ENCODE results near the gene PPFIA1.

The PPFIA1 gene

DNA sequence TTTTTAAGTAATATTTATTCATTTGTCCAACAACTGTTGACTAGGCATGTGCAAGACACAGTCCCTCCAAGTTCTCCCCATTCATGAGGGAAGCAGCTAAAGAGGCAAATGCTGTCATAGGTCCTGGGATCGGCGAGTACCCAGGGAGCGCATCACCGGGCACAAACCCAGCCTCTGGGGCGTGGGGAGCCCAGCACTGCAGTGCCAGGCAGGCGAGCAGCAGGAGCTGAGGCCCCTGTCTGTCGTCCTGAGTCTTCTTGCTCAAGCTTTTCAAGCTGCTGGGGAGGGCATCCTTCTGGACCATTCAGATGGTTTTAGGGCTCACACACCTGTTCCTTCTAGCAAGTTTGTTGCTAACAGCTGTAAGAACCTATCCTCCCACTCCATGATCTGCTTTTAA is 62.1 kb downstream of the PPFIA1 start:
- H3K9ac ChIP-seq (ENCODE audit: low read depth, low read length): no peak overlapping the region
- peaks cover 73% of the 10 kb centered on the region for H3K36me3 ChIP-seq (ENCODE audit: insufficient read depth, low read length)
- H3K4me1 ChIP-seq (ENCODE audit: insufficient read depth, low read length): no peaks in the 10 kb centered on the region
- H3K9me3 ChIP-seq (ENCODE audit: control insufficient read depth, insufficient read depth, low read length): no peaks in the 10 kb centered on the region

GRCh38 chr11:70333261-70333660 is 62.8 kb downstream of the PPFIA1 start:
- H3K9ac ChIP-seq (ENCODE audit: low read depth, low read length): no peak overlapping the region
- no peaks in the 10 kb centered on the region for H3K9me3 ChIP-seq (ENCODE audit: control insufficient read depth, insufficient read depth, low read length)
- H3K36me3 ChIP-seq (ENCODE audit: insufficient read depth, low read length): peaks cover 69% of the 10 kb centered on the region
- no peaks in the 10 kb centered on the region for H3K4me1 ChIP-seq (ENCODE audit: insufficient read depth, low read length)

DNA sequence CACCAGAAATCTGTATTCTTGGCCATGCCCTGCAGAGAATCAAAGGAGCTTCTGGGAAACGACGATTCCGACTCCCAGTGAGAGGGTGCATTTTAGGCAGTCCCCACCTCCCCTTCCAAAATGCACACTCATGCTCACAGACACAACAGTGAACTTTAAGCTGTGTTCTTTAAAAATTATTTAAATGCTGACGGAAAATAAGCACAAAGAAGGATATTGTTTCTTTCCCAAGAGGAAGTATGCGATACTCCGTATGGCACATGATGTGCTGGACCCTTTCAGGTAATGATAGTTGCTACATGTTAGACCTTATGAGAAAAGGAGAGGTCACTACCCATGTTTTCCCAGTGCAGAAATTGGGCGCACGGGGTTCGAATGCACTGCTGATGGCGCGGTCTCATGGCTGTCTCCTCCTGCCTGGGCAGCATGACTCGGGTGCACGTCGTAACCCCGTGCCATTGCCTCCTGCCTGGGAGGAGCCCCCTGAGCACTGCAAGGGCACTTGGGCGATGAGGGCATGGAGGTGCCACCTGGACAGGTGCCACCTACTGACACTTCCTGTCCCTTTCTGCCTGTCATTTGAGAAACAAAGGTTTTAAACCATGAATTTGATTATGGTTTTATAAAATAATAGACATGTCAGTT is 64.0 kb downstream of the PPFIA1 start:
- no peaks in the 10 kb centered on the region for H3K4me1 ChIP-seq (ENCODE audit: insufficient read depth, low read length)
- no peak overlapping the region for H3K9ac ChIP-seq (ENCODE audit: low read depth, low read length)
- no peaks in the 10 kb centered on the region for H3K9me3 ChIP-seq (ENCODE audit: control insufficient read depth, insufficient read depth, low read length)
- peaks cover 72% of the 10 kb centered on the region for H3K36me3 ChIP-seq (ENCODE audit: insufficient read depth, low read length)

DNA sequence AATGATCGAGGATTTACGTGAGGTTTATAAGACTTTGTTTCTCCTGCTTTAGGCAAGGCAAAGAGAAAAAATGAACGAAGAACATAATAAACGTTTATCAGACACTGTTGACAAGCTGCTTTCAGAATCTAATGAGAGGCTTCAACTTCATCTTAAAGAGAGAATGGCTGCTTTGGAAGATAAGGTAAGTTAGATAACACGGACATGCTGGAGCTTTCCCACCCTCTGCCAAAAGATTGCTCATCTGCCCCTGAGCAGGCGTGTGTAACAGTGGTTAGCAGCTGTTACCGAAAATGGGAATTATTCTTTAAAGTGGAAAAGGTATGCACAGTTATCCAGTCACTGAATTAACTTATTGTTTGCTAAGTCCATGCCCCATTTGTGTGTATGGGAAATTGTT is 65.0 kb downstream of the PPFIA1 start:
- Histone ChIP-seq H3K4me1 (ENCODE audit: insufficient read depth, low read length) (no peaks in the 10 kb centered on the region), H3K9ac (ENCODE audit: low read depth, low read length) (no peak overlapping the region), H3K9me3 (ENCODE audit: control insufficient read depth, insufficient read depth, low read length) (no peaks in the 10 kb centered on the region), H3K36me3 (ENCODE audit: insufficient read depth, low read length) (peaks cover 66% of the 10 kb centered on the region)

GRCh38 chr11:70338594-70338993 is 68.1 kb downstream of the PPFIA1 start:
- Histone ChIP-seq H3K36me3 (ENCODE audit: insufficient read depth, low read length) (peaks cover 61% of the 10 kb centered on the region), H3K9ac (ENCODE audit: low read depth, low read length) (no peak overlapping the region), H3K9me3 (ENCODE audit: control insufficient read depth, insufficient read depth, low read length) (no peaks in the 10 kb centered on the region), H3K4me1 (ENCODE audit: insufficient read depth, low read length) (no peaks in the 10 kb centered on the region)

GRCh38 chr11:70339066-70339465 is 68.6 kb downstream of the PPFIA1 start:
- Histone ChIP-seq H3K9me3 (ENCODE audit: control insufficient read depth, insufficient read depth, low read length) (no peaks in the 10 kb centered on the region), H3K36me3 (ENCODE audit: insufficient read depth, low read length) (peaks cover 61% of the 10 kb centered on the region), H3K4me1 (ENCODE audit: insufficient read depth, low read length) (no peaks in the 10 kb centered on the region), H3K9ac (ENCODE audit: low read depth, low read length) (no peak overlapping the region)

DNA sequence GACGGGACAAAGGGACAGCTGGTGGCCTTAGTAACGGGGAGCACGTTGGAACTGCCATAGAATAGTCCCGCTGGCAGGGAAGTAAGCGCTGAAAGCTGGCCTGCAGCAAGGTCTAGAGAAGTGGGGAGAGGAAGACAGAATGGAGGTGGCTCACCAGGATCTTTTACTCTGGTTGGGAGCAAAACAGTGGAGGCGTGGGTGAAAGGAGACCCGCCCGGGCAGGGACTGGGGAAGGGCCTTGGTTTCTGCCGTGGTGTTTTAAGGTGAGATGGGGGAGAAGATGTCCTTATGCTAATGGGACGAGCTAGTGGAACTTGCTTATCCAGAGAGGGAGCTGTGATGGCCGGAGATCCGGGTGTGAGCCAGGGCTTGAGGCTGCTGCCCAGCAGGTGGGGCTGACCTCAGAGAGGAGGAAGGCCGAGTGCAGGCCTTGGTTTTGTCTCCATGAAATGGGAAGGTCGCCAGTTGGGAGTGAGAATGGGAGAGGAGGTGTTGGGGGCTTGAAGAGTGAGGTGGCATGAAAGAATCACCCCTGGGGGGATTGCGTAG is 71.5 kb downstream of the PPFIA1 start:
- no peaks in the 10 kb centered on the region for H3K9me3 ChIP-seq (ENCODE audit: control insufficient read depth, insufficient read depth, low read length)
- peaks cover 43% of the 10 kb centered on the region for H3K36me3 ChIP-seq (ENCODE audit: insufficient read depth, low read length)
- H3K9ac ChIP-seq (ENCODE audit: low read depth, low read length): no peak overlapping the region
- H3K4me1 ChIP-seq (ENCODE audit: insufficient read depth, low read length): no peaks in the 10 kb centered on the region

DNA sequence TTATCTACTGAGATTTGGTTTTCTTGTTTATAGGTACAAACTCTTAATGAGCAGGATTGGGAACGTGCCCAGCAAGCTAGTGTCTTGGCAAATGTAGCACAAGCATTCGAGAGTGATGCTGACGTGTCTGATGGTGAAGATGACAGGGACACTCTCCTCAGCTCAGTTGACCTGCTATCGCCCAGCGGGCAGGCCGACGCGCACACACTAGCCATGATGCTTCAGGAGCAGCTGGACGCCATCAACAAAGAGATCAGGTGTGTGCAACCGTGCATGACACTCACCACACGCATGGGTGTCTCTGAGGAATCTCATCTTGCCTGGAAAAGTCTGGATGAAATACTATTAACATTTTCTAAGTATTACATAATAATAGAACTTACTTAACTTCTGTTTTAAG is 73.1 kb downstream of the PPFIA1 start:
- Histone ChIP-seq H3K36me3 (ENCODE audit: insufficient read depth, low read length) (peaks cover 37% of the 10 kb centered on the region), H3K9ac (ENCODE audit: low read depth, low read length) (no peak overlapping the region), H3K4me1 (ENCODE audit: insufficient read depth, low read length) (no peaks in the 10 kb centered on the region), H3K9me3 (ENCODE audit: control insufficient read depth, insufficient read depth, low read length) (no peaks in the 10 kb centered on the region)

DNA sequence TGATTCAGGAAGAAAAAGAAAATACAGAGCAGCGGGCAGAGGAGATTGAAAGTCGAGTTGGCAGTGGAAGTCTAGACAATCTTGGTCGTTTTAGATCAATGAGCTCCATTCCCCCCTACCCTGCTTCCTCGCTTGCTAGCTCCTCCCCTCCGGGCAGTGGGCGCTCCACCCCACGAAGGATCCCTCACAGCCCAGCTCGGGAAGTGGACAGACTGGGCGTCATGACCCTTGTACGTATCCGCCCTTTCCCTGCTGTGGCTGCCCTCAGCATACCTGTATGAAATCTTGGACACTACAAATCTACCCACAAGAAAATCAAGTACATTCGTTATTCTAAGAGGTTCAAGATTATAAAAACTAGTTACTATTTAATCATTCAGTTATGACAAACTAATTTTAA is 77.7 kb downstream of the PPFIA1 start:
- Histone ChIP-seq H3K9me3 (ENCODE audit: control insufficient read depth, insufficient read depth, low read length) (no peaks in the 10 kb centered on the region), H3K9ac (ENCODE audit: low read depth, low read length) (no peak overlapping the region), H3K4me1 (ENCODE audit: insufficient read depth, low read length) (no peaks in the 10 kb centered on the region), H3K36me3 (ENCODE audit: insufficient read depth, low read length) (peaks cover 38% of the 10 kb centered on the region)

DNA sequence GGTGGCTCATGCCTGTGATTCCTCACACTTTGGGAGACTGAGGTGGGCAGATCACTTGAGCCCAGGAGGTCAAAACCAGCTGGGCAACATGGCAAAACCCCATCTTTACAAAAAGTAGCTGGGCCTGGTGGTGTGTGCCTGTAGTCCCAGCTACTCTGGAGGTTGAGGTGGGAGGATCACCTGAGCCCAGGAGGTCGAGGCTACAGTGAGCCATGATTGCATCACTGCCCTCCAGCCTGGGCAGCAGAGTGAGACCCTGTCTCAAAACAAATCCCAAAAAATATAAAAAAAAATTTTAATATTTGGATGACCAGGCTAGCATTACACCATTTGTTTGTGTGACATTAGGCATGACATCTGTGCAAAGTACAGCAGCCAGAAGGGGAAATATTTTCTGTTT is 78.1 kb downstream of the PPFIA1 start:
- H3K36me3 ChIP-seq (ENCODE audit: insufficient read depth, low read length): peaks cover 34% of the 10 kb centered on the region
- no peaks in the 10 kb centered on the region for H3K9me3 ChIP-seq (ENCODE audit: control insufficient read depth, insufficient read depth, low read length)
- no peak overlapping the region for H3K9ac ChIP-seq (ENCODE audit: low read depth, low read length)
- H3K4me1 ChIP-seq (ENCODE audit: insufficient read depth, low read length): no peaks in the 10 kb centered on the region

- Histone ChIP-seq H3K9me3 (ENCODE audit: control insufficient read depth, insufficient read depth, low read length) (no peaks in the 10 kb centered on the region), H3K4me1 (ENCODE audit: insufficient read depth, low read length) (no peaks in the 10 kb centered on the region), H3K36me3 (ENCODE audit: insufficient read depth, low read length) (peaks cover 45% of the 10 kb centered on the region), H3K9ac (ENCODE audit: low read depth, low read length) (no peak overlapping the region)
Observed at GRCh38 chr11:70351646-70352045, 81.2 kb downstream of the PPFIA1 start.

- Histone ChIP-seq H3K36me3 (ENCODE audit: insufficient read depth, low read length) (peaks cover 50% of the 10 kb centered on the region), H3K4me1 (ENCODE audit: insufficient read depth, low read length) (no peaks in the 10 kb centered on the region)
Observed at GRCh38 chr11:70352100-70352499, 81.6 kb downstream of the PPFIA1 start.

DNA sequence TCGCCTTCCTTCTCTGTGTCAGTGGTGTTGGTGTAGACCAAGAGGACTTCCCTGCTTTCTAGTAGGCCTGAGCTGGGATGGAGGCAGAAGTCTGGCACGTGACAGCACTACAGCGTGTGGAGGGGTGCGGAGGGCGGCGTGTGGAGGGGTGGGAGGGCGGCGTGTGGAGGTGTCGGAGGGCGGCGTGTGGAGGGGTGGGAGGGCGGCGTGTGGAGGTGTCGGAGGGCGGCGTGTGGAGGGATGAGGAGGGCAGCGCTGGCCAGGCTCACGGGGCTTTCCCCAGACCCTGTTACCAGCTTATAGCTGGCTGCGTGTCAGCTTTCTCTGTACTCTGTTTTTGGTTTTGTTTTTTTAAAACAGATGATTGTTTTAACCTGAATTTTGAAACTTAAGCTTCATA is 82.1 kb downstream of the PPFIA1 start:
- no peaks in the 10 kb centered on the region for H3K9me3 ChIP-seq (ENCODE audit: control insufficient read depth, insufficient read depth, low read length)
- no peaks in the 10 kb centered on the region for H3K4me1 ChIP-seq (ENCODE audit: insufficient read depth, low read length)
- H3K36me3 ChIP-seq (ENCODE audit: insufficient read depth, low read length): peaks cover 51% of the 10 kb centered on the region
- no peak overlapping the region for H3K9ac ChIP-seq (ENCODE audit: low read depth, low read length)

More at GRCh38 chr11:70352100-70352499, 81.6 kb downstream of the PPFIA1 start:
- Histone ChIP-seq H3K9me3 (ENCODE audit: control insufficient read depth, insufficient read depth, low read length) (no peaks in the 10 kb centered on the region), H3K9ac (ENCODE audit: low read depth, low read length) (no peak overlapping the region)

- H3K36me3 ChIP-seq (ENCODE audit: insufficient read depth, low read length): peaks cover 47% of the 10 kb centered on the region
- no peaks in the 10 kb centered on the region for H3K9me3 ChIP-seq (ENCODE audit: control insufficient read depth, insufficient read depth, low read length)
- H3K4me1 ChIP-seq (ENCODE audit: insufficient read depth, low read length): no peaks in the 10 kb centered on the region
- H3K9ac ChIP-seq (ENCODE audit: low read depth, low read length): no peak overlapping the region
Observed at GRCh38 chr11:70353329-70353728, 82.8 kb downstream of the PPFIA1 start.

- Histone ChIP-seq H3K4me1 (ENCODE audit: insufficient read depth, low read length) (no peaks in the 10 kb centered on the region), H3K9me3 (ENCODE audit: control insufficient read depth, insufficient read depth, low read length) (no peaks in the 10 kb centered on the region), H3K9ac (ENCODE audit: low read depth, low read length) (no peak overlapping the region), H3K36me3 (ENCODE audit: insufficient read depth, low read length) (peaks cover 49% of the 10 kb centered on the region)
Observed at GRCh38 chr11:70353900-70354568, 83.5 kb downstream of the PPFIA1 start.

Data from ES-I3 (cell line).